GM12892 (cell line): ENCODE data around the gene TPBGL.

ENCODE experiments used
- DNase-seq: peaks from one replicate; pipeline ENCODE4 v3.0.0; 2011; ENCODE audit not compliant: insufficient read length
- FAIRE-seq: peaks from 2 replicates; lab custom pipeline; 2011; peaks lifted over from hg19 to GRCh38; lab: Jason Lieb, UNC
- POLR2A ChIP-seq: IDR thresholded peaks from 2 replicates; pipeline ENCODE4 v1.6.1; 2011; ENCODE audit warnings: low read depth, low read length, control low read depth
- POLR2AphosphoS5 ChIP-seq: IDR thresholded peaks from 2 replicates; pipeline ENCODE4 v1.6.1; 2011; ENCODE audit warnings: low read depth, low read length, control low read depth
- TAF1 ChIP-seq: IDR thresholded peaks from 2 replicates; pipeline ENCODE4 v1.6.1; 2011; ENCODE audit warnings: low read depth, mild to moderate bottlenecking, control low read depth, low read length, borderline replicate concordance

TPBGL gene

DNA sequence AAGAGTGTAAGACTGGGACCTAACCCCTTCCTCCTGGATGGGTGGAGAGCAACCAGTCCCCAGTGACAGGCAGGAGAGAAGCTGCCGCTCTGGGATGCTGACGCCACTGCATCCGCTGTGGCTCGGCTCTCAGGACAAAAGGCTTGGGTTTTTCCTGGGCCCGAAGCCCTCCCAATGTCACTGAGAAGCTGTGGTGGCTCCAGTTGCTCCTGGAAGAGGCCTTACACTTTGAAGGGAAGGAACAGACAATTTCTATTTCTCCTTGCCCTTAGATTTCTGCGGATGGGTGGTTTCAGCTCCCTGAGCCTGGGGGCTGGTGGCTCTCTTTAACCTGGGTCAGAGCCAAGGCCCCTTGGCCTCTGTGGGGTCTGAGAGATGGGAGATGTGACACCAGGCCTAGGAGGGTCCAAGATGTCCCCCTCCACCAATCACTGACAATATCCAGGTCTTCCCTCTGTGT lies 21.4 kb downstream of the TPBGL start:
- FAIRE-seq, result no peak
- TF ChIP-seq POLR2AphosphoS5, result no peak
- TF ChIP-seq POLR2A, result no peak
- no peak for TF ChIP-seq TAF1
- no peak for DNase-seq

DNA sequence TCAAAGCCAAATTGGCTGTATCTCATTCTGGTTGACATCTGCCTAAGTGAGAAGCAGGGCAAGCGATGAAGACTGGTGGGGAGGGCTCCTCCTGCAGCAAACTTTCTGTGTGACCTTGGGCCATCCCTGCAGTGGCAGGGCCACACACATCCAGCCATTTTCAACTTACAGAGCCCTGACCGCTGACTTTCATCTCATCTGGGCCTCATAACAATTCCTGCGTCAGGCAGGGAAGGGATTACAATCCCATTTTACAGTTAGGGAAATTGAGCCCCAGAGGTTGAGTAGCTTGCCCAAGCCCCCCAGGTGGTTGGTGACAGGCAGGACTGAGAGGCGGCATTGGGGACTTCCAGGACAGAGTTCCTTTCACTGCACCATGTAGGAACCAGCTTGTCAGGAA lies 21.9 kb downstream of the TPBGL start:
- no peak for DNase-seq
- TF ChIP-seq POLR2A (no peak), POLR2AphosphoS5 (no peak)
- FAIRE-seq, result no peak

DNA sequence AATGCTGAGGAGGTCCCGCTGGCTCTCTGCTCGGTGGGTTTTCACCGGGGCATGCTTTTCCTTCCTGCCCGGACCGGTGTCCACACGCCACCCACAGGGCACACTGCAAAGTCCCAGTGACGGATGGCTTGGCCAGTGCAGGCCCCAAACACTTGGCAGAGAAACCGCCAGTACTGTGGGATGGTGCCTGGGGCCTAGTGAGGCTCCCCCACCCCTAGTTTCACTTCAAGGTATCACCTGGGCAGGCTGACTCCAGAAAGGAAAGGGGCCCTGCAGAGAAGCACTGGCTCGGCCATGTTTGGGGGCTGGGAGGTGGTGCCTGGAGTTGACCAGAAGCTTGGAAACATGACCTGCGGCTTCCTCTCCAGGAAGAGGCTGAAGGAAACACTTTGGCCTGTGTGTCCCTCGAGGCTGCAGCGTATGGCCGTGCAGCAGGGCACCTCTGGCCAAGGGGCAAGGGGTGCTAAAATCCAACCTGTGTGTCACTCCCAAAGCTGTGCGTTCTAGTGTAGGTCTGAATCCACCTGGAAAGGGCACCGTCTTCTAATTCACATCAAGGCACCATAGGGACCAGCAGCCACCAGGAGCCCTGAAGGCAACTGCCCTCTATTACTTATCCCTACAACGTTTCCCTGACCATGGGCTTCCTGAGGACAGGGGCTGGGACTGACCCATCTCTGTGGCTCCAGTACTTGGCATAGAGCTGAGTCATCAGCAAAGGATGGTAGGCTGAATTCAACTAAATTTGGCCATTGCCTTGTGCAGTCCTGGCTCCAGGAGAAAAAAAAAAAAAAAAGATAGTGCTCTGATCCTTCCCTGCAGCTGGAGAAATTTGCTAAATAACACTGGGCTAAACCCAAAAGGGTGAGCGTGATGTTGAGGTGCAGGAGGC lies 22.6 kb downstream of the TPBGL start:
- FAIRE-seq, result no peak

DNA sequence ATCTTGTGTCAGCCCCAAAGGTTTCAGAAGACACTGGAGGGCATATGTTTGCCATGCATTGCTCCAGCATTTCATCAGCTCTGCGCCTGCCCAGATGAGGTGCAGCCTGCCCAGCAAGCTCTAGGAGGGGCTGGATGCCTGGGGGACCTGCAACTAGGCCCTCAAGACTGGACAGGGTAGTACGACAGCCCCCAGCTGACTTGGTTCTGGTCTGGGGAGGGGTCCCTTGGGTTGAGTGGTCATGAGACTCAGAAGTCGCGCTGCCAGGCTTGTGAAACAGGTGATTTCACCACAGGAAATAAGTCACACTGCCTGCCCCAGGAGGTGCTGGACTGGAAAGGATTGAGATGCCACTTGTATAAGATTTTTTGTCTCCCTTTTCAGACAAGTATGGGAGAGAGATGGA lies 23.4 kb downstream of the TPBGL start:
- DNase-seq (no peak), FAIRE-seq (no peak)
- TF ChIP-seq TAF1 (no peak), POLR2AphosphoS5 (no peak), POLR2A (no peak)

More for the DNA sequence above, 22.6 kb downstream of the TPBGL start:
- no peak for DNase-seq
- TF ChIP-seq POLR2A (no peak), TAF1 (no peak), POLR2AphosphoS5 (no peak)

DNA sequence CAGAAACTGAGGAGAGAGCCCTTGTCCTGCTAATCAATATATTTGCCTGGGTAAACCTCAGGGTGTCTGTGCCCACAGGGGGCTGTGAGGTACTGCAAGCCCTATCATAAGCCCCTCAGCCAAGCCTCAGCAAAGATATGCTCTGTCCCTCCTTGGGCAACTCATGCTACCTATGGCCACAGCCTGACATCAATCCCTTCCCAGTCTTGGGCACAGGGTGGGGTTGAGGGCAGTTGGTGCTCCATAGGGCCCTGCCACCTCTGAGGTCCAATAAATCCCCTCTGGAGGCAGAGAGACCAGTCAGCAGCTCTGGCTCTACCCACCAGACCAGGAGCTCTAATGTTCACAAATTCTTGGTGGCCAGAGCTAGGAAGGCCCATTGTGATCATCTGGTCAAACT lies 23.8 kb downstream of the TPBGL start:
- TF ChIP-seq POLR2AphosphoS5 (no peak), POLR2A (no peak), TAF1 (no peak)
- no peak for DNase-seq
- no peak for FAIRE-seq

DNA sequence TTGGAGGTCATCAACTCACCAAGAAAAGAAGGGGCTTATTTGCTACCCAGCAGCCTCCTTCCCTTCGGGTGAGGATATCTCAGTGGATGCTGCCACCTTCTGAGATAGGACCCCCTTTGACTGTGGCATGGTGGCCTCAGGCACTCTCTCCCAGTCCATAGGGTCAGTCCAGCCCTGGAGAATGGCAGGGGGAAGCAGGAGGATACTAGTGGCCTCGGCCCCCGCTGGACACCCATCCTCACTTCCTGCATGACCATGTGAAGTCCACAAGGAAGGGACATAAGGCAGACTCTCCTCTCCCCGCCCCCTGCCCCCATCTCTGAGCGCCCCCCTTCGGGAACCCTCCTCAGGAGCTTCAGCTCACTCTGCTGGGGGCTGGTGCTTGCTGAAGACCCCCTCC lies 24.4 kb downstream of the TPBGL start:
- TF ChIP-seq POLR2AphosphoS5 (no peak), POLR2A (no peak), TAF1 (no peak)
- DNase-seq, result no peak
- no peak for FAIRE-seq

DNA sequence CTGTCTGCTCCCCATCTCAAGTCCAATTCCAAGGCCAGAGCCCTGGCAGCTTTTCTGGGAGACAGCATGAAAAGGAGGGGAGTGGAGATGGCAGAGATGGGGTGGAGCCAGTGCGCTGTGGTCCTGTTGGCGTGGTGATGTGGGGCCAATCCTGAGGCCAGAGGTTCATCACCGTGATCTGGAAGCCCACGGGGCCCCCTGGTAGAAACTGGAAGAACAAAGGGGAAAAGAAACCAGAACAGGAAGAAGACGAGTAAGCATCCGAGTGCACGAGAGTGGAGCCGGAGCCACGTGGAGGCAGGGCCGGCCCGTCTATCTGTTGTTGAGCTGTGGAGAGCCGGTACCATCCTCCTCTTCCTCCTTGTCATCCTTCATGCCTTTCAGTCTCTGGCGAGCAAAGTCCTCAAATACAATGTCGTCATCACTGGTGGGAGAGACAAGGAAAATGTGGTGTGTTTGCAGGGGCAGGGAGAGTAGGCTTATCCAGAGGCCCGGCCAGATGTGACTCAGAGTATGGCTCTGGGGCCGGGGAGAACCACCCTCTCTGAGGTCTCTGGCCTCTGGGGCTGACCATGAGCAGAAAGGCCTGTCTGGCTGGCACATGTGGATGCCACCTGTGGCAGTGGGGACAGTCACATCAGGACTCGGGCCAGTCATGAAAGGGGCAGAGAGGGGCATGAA lies 25.4 kb downstream of the TPBGL start:
- FAIRE-seq (no peak), DNase-seq (no peak)
- no peak for TF ChIP-seq POLR2A
- TF ChIP-seq POLR2AphosphoS5, result no peak
- TF ChIP-seq TAF1, result no peak

DNA sequence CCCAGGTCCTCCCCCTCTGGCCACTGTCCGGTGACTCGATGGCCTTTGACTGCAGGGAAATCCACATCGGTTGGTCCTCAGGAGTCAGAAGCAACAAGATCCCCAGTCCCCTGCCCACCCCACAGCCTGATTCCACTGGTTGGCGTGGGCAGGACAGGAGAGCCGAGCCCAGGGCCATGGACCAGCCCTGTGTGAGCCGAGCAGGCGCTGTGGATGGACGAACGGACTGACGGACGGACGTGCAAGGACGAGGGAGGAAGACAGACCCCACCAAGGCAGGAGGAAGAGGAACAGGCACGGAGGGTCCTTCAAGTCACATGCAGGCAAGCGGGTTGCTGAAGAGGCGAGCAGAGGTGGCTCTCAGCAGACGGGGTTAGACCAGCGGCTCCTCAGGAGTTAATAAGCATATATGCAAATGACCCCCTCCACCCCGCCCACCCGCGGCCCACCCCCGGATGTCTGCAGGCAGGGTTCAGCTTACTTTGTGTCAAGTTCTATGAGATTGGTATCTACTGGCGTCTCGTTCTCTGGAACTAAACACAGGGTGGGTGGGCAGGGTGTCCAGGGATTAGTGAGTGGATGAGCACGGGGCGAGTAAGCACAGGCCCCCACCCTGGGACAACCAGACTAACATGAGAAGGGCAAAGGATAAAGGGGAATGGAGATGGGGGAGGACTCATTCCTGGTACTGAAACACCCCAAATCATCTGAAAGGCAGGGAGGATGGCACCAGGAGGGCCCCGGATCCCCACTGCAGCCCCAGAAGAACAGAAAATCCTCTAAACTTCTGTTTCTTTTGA lies 26.8 kb downstream of the TPBGL start:
- no peak for DNase-seq
- TF ChIP-seq TAF1, result no peak
- no peak for TF ChIP-seq POLR2A
- TF ChIP-seq POLR2AphosphoS5, result no peak

DNA sequence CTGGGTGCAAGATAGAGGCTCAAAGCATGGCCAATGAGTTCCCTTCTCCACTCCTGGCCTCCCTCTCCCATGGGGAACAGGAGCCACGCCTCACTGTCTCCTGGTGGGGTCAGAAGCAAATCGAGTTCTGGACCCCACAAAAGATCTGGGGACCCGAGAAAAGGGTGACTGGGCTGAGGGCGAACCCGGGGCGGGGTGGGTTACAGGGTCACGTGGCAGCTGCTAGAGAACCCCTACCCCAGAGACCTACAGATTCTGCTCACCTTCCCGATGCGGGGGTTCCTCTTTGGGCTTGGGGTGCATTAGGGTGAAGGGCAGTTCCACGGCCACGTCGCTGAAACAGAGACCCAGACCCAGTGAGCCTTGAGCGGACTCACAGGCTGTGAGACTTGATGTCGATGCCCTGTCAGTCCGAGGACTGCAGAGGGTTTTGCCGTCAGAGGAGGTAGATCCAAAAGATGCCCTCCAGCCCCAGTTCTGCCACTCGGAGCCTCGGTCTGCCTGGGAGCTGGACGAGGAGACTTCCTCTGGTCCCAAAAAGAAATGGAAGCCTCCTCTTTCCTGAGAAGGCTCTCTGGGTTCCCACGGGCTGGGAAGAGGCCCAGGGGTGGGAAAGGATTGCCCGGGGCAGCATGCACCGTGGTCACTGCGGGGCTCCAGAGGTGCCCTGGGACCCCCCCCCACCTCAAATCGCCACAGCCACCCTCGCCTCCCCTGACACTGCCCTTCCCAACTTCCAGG lies 28.2 kb downstream of the TPBGL start:
- DNase-seq (no peak), FAIRE-seq (no peak)
- TF ChIP-seq POLR2AphosphoS5 (no peak), POLR2A (no peak), TAF1 (no peak)

More for the DNA sequence above, 26.8 kb downstream of the TPBGL start:
- no peak for FAIRE-seq

DNA sequence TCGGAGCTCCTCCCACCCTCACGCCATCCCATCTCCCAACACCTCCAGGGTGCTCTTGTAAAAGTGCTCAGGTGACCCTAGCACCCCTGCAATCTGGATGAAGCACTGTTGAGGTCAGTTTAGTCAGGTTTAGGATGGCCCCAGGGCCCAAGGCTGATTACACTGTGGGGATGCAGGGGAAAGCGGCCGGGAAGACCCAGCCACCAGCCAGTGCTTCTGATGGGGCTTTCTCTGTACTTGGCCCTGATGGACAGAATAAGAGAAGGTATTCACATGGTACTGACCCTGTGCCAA lies 28.7 kb downstream of the TPBGL start:
- TF ChIP-seq TAF1, result no peak
- FAIRE-seq, result no peak
- no peak for DNase-seq

DNA sequence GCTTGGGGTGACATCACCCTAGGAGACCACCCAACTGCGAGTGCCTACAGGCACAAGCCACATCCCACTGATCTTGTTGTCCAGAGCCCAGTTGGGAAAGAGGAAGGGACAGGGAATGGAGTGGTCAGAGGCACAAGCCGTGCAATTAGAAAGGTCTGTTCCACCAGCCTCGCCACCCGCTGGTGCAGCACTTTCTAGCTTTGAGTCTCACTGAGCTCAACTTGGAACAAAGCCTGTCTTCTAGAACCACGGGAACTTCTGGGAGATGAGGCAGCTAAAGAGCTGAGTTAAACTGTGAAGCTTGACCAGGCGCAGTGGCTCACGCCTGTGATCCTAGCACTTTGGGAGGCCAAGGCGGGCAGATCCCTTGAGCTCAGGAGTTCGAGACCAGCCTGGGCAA lies 29.3 kb downstream of the TPBGL start:
- FAIRE-seq (no peak), DNase-seq (no peak)
- TF ChIP-seq POLR2AphosphoS5 (no peak), POLR2A (no peak), TAF1 (no peak)
